Sigmoid colon (tissue), 7 donors: ENCODE measurements around the gene LAMC3. TPM values are rescaled to one million over a fixed set of nuclear protein-coding genes. Genes with fewer than 3 reads are reported as not detected.

Source experiments
- DNase-seq: peaks from one replicate; pipeline ENCODE4 v3.0.0-alpha.2; 2019
- H3K27ac ChIP-seq, 4 donors: fragments of 200-600 bp; sonication (generic); one replicate each; pipeline ENCODE4 v1.5.1; 2016 to 2019; ENCODE audit warnings: mild to moderate bottlenecking in 1 of 4
- H3K27me3 ChIP-seq, 3 donors: fragments of 200-600 bp; sonication (generic); one replicate each; pipeline ENCODE4 v1.5.1; 2019; ENCODE audit warnings: mild to moderate bottlenecking in 1 of 3
- H3K36me3 ChIP-seq, 4 donors: fragments of 200-600 bp; sonication (generic); one replicate each; pipeline ENCODE4 v1.5.1; 2016 to 2019
- H3K4me1 ChIP-seq, 4 donors: fragments of 200-600 bp; sonication (generic); one replicate each; pipeline ENCODE4 v1.5.1; 2017 to 2019
- H3K4me3 ChIP-seq, 4 donors: fragments of 200-600 bp; sonication (generic); one replicate each; pipeline ENCODE4 v1.5.1; 2017 to 2019; ENCODE audit warnings: mild to moderate bottlenecking in 2 of 4, moderate library complexity in 1 of 4
- H3K9me3 ChIP-seq, 4 donors: fragments of 200-600 bp in 3 of 4; sonication (generic) in 3 of 4; one replicate each; pipeline versions ENCODE4 v1.5.1 to v1.6.1; 2013 to 2019
- CTCF ChIP-seq, 4 experiments: fragments of 450-650 bp in 3 of 4; fragments of 200-600 bp in 1 of 4; IDR thresholded peaks; one replicate each; pipeline ENCODE4 v1.5.1; 2016 to 2019; ENCODE audit warnings: antibody characterized with exemption in 4 of 4, mild to moderate bottlenecking in 3 of 4, moderate library complexity in 2 of 4
- EP300 ChIP-seq, 4 donors: sonication (generic); formaldehyde crosslinking; IDR thresholded peaks; one replicate each; pipeline ENCODE4 v1.6.1; 2017; ENCODE audit warnings: antibody characterized with exemption in 4 of 4
- POLR2A ChIP-seq, 2 donors: fragments of 450-650 bp; IDR thresholded peaks; one replicate each; pipeline ENCODE4 v1.6.1; 2016; ENCODE audit warnings: antibody characterized with exemption in 2 of 2, mild to moderate bottlenecking in 2 of 2, moderate library complexity in 2 of 2
- POLR2AphosphoS5 ChIP-seq, 4 donors: sonication (generic); formaldehyde crosslinking; IDR thresholded peaks; one replicate each; pipeline ENCODE4 v1.6.1; 2017; ENCODE audit warnings: antibody characterized with exemption in 4 of 4
- WGBS, 2 donors: extraction: QIAGEN DNeasy Blood & Tissue Kit; methylation state at CpG; one replicate each; pipeline ENCODE4 v1.1.7; 2013; 5-methylcytosine and 5-hydroxymethylcytosine counted together
- intact Hi-C: fragments of 100-400 bp; cut with DNase I; formaldehyde crosslinking; loops from one replicate; pipeline ENCODE4 v1.15.1; 2023
- polyA plus RNA-seq, 3 donors: library from polyadenylated mRNA; stranded (reverse); fragments of 200-250 nt; gene quantifications; one replicate each; pipeline ENCODE4 v1.2.3, GENCODE V29; 2013
- total RNA-seq, 4 donors: library from RNA; depleted of rRNA; stranded (reverse); fragments of >200 nt; gene quantifications; one replicate each; pipeline ENCODE4 v1.1.0, GENCODE V29; 2016
- donor health status: healthy with polysubstance abuse.
- donor health status: Bipolar disorder and iron deficiency.
- donor health status: healthy.

The LAMC3 gene
- total and polyA plus RNA-seq, 7 donors, result under 0.01 to 1.4 (median 0.46) TPM; not detected in 2

- no peak for DNase-seq
- TF ChIP-seq POLR2A (IDR thresholded peaks at IDR 0.05) (no peak), EP300 (IDR thresholded peaks at IDR 0.05) (no peak), POLR2AphosphoS5 (IDR thresholded peaks at IDR 0.05) (no peak), CTCF (IDR thresholded peaks at IDR 0.05) (no peak)
- intact Hi-C loops, result no loop called here
- H3K36me3 ChIP-seq, result no peaks in the 10 kb centered on the region
- H3K9me3 ChIP-seq, result no peaks in the 10 kb centered on the region
- peaks cover 0 to 10% (median 0%) of the 10 kb centered on the region in 3 donors for H3K27me3 ChIP-seq
- no peaks in the 10 kb centered on the region for H3K4me1 ChIP-seq
- no peak overlapping the region for H3K27ac ChIP-seq
- 77 to 83% methylated on average over 20 of the region's 20 CpGs for WGBS, 2 donors
- no peak overlapping the region for H3K4me3 ChIP-seq
Measured at GRCh38 chr9:130991778-130992681, 16.9 kb upstream of the LAMC3 start.

GRCh38 chr9:130992682-130993032, 16.3 kb upstream of the LAMC3 start:
- TF ChIP-seq CTCF (IDR thresholded peaks at IDR 0.05) (no peak), EP300 (IDR thresholded peaks at IDR 0.05) (no peak), POLR2AphosphoS5 (IDR thresholded peaks at IDR 0.05) (no peak), POLR2A (IDR thresholded peaks at IDR 0.05) (no peak)
- no peaks in the 10 kb centered on the region for H3K4me1 ChIP-seq
- WGBS, 2 donors, result 94 to 95% methylated on average over 10 of the region's 10 CpGs
- H3K9me3 ChIP-seq, result no peaks in the 10 kb centered on the region
- no peaks in the 10 kb centered on the region for H3K36me3 ChIP-seq
- no peak overlapping the region for H3K4me3 ChIP-seq
- no peak for DNase-seq
- H3K27ac ChIP-seq, result no peak overlapping the region
- intact Hi-C loops, result no loop called here
- peaks cover 0 to 10% (median 0%) of the 10 kb centered on the region in 3 donors for H3K27me3 ChIP-seq

- Histone ChIP-seq H3K36me3 (no peaks in the 10 kb centered on the region), H3K4me3 (no peak overlapping the region), H3K27ac (no peak overlapping the region), H3K9me3 (no peaks in the 10 kb centered on the region), H3K4me1 (no peaks in the 10 kb centered on the region), H3K27me3 (peaks cover 0 to 16% (median 6%) of the 10 kb centered on the region in 3 donors)
- no peak for TF ChIP-seq EP300 (IDR thresholded peaks at IDR 0.05)
- WGBS, 2 donors, result 74 to 77% methylated on average over 14 of the region's 14 CpGs
- DNase-seq, result no peak
- intact Hi-C loops, result no loop called here
Measured at GRCh38 chr9:130993303-130994030, 15.5 kb upstream of the LAMC3 start.

- DNase-seq, result no peak
- H3K27me3 ChIP-seq, result peaks cover 0 to 20% (median 12%) of the 10 kb centered on the region in 3 donors
- H3K27ac ChIP-seq, result no peak overlapping the region
- no peaks in the 10 kb centered on the region for H3K9me3 ChIP-seq
- WGBS, 2 donors, result 70 to 81% methylated on average over 6 of the region's 6 CpGs
- H3K36me3 ChIP-seq, result no peaks in the 10 kb centered on the region
- TF ChIP-seq POLR2A (IDR thresholded peaks at IDR 0.05), result no peak
- TF ChIP-seq POLR2AphosphoS5 (IDR thresholded peaks at IDR 0.05), result no peak
- H3K4me1 ChIP-seq, result no peaks in the 10 kb centered on the region
- H3K4me3 ChIP-seq, result no peak overlapping the region
- intact Hi-C loops, result loop anchor here (5.0 kb wide), 1 partner anchor 292 kb away; no protein-coding TSS in a partner anchor
Measured at GRCh38 chr9:130994135-130995085, 14.6 kb upstream of the LAMC3 start.
